ENCODE measurements around the gene C6orf52. TPM values are rescaled to one million over a fixed set of nuclear protein-coding genes. Genes with fewer than 3 reads are reported as not detected.

Gene C6orf52
- total RNA-seq, 1 donor from 2014 or later, result 2.9 TPM

- TF ChIP-seq, protein P1, sequence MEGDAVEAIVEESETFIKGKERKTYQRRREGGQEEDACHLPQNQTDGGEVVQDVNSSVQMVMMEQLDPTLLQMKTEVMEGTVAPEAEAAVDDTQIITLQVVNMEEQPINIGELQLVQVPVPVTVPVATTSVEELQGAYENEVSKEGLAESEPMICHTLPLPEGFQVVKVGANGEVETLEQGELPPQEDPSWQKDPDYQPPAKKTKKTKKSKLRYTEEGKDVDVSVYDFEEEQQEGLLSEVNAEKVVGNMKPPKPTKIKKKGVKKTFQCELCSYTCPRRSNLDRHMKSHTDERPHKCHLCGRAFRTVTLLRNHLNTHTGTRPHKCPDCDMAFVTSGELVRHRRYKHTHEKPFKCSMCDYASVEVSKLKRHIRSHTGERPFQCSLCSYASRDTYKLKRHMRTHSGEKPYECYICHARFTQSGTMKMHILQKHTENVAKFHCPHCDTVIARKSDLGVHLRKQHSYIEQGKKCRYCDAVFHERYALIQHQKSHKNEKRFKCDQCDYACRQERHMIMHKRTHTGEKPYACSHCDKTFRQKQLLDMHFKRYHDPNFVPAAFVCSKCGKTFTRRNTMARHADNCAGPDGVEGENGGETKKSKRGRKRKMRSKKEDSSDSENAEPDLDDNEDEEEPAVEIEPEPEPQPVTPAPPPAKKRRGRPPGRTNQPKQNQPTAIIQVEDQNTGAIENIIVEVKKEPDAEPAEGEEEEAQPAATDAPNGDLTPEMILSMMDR (IDR thresholded peaks at IDR 0.05; ENCODE audit: insufficient read depth, low read depth, low read length), result no peak
- TF ChIP-seq EZH2 (IDR thresholded peaks at IDR 0.05; ENCODE audit: insufficient read depth, low read length), result no peak
- Histone ChIP-seq H2AFZ (ENCODE audit: low read depth, low read length) (no peak overlapping the region), H3K27ac (ENCODE audit: low read depth, low read length) (no peak overlapping the region), H3K4me2 (ENCODE audit: low read length) (no peak overlapping the region), H3K4me1 (ENCODE audit: insufficient read depth, low read length) (no peaks in the 10 kb centered on the region), H3K9ac (ENCODE audit: low read length) (no peak overlapping the region), H3K4me3 (ENCODE audit: insufficient read depth, low read depth, low read length) (no peak overlapping the region), H3K9me3 (ENCODE audit: insufficient read depth, low read depth, low read length) (no peaks in the 10 kb centered on the region), H4K20me1 (ENCODE audit: insufficient read depth, low read length) (no peaks in the 10 kb centered on the region), H3K36me3 (ENCODE audit: insufficient read depth, low read length) (peaks cover 5% of the 10 kb centered on the region), H3K79me2 (ENCODE audit: insufficient read depth, low read length) (no peaks in the 10 kb centered on the region), H3K27me3 (ENCODE audit: insufficient read depth, low read length) (no peaks in the 10 kb centered on the region)
- Mint-ChIP-seq H3K4me3 (ENCODE audit: unreplicated experiment) (no peak overlapping the region), H3K4me1 (ENCODE audit: low read depth, unreplicated experiment) (no peaks in the 10 kb centered on the region), H3K27me3 (ENCODE audit: low read depth, unreplicated experiment) (no peaks in the 10 kb centered on the region), H3K9me3 (ENCODE audit: unreplicated experiment) (peaks cover 5% of the 10 kb centered on the region), H3K36me3 (ENCODE audit: low read depth, unreplicated experiment) (peaks cover 5% of the 10 kb centered on the region), H3K27ac (ENCODE audit: unreplicated experiment) (no peak overlapping the region)
- no peak for FAIRE-seq
- no peak for DNase-seq (ENCODE audit: low read depth)
Observed at GRCh38 chr6:10713962-10714361, 19.5 kb upstream of the C6orf52 start.

DNA sequence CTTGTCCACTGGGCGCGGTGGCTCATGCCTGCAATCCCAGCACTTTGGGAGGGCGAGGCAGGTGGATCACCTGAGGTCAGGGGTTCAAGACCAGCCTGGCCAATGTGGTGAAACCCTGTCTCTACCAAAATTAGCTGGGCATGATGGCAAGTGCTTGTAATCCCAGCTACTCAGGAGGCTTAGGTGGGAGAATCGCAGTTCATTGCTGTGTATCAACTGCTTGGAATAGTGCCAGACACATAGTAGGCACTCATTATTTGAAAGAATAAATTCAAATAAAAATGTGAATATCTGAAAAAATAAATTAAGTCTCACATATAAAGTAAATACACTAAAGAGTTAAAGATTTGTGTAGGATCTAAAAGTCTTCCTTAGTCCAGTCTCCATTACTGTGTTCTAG, 2.2 kb upstream of the C6orf52 start:
- peak overlapping the region; percentile 97 for H3K4me3 Mint-ChIP-seq (ENCODE audit: unreplicated experiment)
- TF ChIP-seq EZH2 (IDR thresholded peaks at IDR 0.05; ENCODE audit: insufficient read depth, low read length), result no peak
- TF ChIP-seq, protein P1 (IDR thresholded peaks at IDR 0.05; ENCODE audit: insufficient read depth, low read depth, low read length), result no peak
- H3K4me3 ChIP-seq (ENCODE audit: insufficient read depth, low read depth, low read length), result no peak overlapping the region
- no peaks in the 10 kb centered on the region for H3K9me3 Mint-ChIP-seq (ENCODE audit: unreplicated experiment)
- FAIRE-seq (no peak), DNase-seq (ENCODE audit: low read depth) (no peak)
- H3K27me3 ChIP-seq (ENCODE audit: insufficient read depth, low read length), result no peaks in the 10 kb centered on the region
- H3K27ac Mint-ChIP-seq (ENCODE audit: unreplicated experiment), result peak overlapping the region; percentile 72
- H3K79me2 ChIP-seq (ENCODE audit: insufficient read depth, low read length), result peaks cover 74% of the 10 kb centered on the region
- H2AFZ ChIP-seq (ENCODE audit: low read depth, low read length), result no peak overlapping the region
- H3K27ac ChIP-seq (ENCODE audit: low read depth, low read length), result no peak overlapping the region
- H3K27me3 Mint-ChIP-seq (ENCODE audit: low read depth, unreplicated experiment), result no peaks in the 10 kb centered on the region
- H3K9me3 ChIP-seq (ENCODE audit: insufficient read depth, low read depth, low read length), result no peaks in the 10 kb centered on the region
- no peaks in the 10 kb centered on the region for H3K36me3 Mint-ChIP-seq (ENCODE audit: low read depth, unreplicated experiment)
- peaks cover 4% of the 10 kb centered on the region for H4K20me1 ChIP-seq (ENCODE audit: insufficient read depth, low read length)
- H3K9ac ChIP-seq (ENCODE audit: low read length), result peak overlapping the region; percentile 95
- peak overlapping the region; percentile 92 for H3K4me2 ChIP-seq (ENCODE audit: low read length)
- H3K4me1 ChIP-seq (ENCODE audit: insufficient read depth, low read length), result peaks cover 16% of the 10 kb centered on the region
- H3K36me3 ChIP-seq (ENCODE audit: insufficient read depth, low read length), result peaks cover 21% of the 10 kb centered on the region
- peaks cover 9% of the 10 kb centered on the region for H3K4me1 Mint-ChIP-seq (ENCODE audit: low read depth, unreplicated experiment)

- H3K27me3 ChIP-seq (ENCODE audit: insufficient read depth, low read length), result no peaks in the 10 kb centered on the region
- peaks cover 4% of the 10 kb centered on the region for H4K20me1 ChIP-seq (ENCODE audit: insufficient read depth, low read length)
- Mint-ChIP-seq H3K27me3 (ENCODE audit: low read depth, unreplicated experiment) (no peaks in the 10 kb centered on the region), H3K27ac (ENCODE audit: unreplicated experiment) (peak overlapping the region; percentile 100), H3K36me3 (ENCODE audit: low read depth, unreplicated experiment) (no peaks in the 10 kb centered on the region), H3K9me3 (ENCODE audit: unreplicated experiment) (no peaks in the 10 kb centered on the region), H3K4me3 (ENCODE audit: unreplicated experiment) (peak overlapping the region; percentile 97), H3K4me1 (ENCODE audit: low read depth, unreplicated experiment) (peaks cover 20% of the 10 kb centered on the region)
- peaks cover 65% of the 10 kb centered on the region for H3K79me2 ChIP-seq (ENCODE audit: insufficient read depth, low read length)
- H3K4me2 ChIP-seq (ENCODE audit: low read length), result peak overlapping the region; percentile 92
- peak overlapping the region; percentile 95 for H3K9ac ChIP-seq (ENCODE audit: low read length)
- FAIRE-seq, result no peak
- peak overlapping the region; percentile 85 for H2AFZ ChIP-seq (ENCODE audit: low read depth, low read length)
- peaks cover 16% of the 10 kb centered on the region for H3K4me1 ChIP-seq (ENCODE audit: insufficient read depth, low read length)
- peak overlapping the region; percentile 99 for H3K4me3 ChIP-seq (ENCODE audit: insufficient read depth, low read depth, low read length)
- peaks cover 12% of the 10 kb centered on the region for H3K36me3 ChIP-seq (ENCODE audit: insufficient read depth, low read length)
- peak overlapping the region; percentile 97 for H3K27ac ChIP-seq (ENCODE audit: low read depth, low read length)
- DNase-seq (ENCODE audit: low read depth), result no peak
- no peaks in the 10 kb centered on the region for H3K9me3 ChIP-seq (ENCODE audit: insufficient read depth, low read depth, low read length)
- TF ChIP-seq, protein P1 (IDR thresholded peaks at IDR 0.05; ENCODE audit: insufficient read depth, low read depth, low read length), result no peak
- no peak for TF ChIP-seq EZH2 (IDR thresholded peaks at IDR 0.05; ENCODE audit: insufficient read depth, low read length)
Observed at GRCh38 chr6:10695086-10695657, 756 bp upstream of the C6orf52 start.
